ENCODE measurements around the gene DNMT3B. TPM values are rescaled to one million over a fixed set of nuclear protein-coding genes. Genes with fewer than 3 reads are reported as not detected.
A peak's percentile ranks its signal among the peaks of the same experiment; 100 is the strongest.
"Not testable (repeated sequence)": the region's sequence is repeated elsewhere in the genome, so short reads cannot be mapped to it uniquely, and the experiment has no call there.

DNMT3B gene
- under 1 TPM in 3 of 6 donors, not detected in 3; 0.08 to 0.13 (median 0.10) TPM for polyA plus RNA-seq (ENCODE audit: low read depth in 6 of 6)

DNA sequence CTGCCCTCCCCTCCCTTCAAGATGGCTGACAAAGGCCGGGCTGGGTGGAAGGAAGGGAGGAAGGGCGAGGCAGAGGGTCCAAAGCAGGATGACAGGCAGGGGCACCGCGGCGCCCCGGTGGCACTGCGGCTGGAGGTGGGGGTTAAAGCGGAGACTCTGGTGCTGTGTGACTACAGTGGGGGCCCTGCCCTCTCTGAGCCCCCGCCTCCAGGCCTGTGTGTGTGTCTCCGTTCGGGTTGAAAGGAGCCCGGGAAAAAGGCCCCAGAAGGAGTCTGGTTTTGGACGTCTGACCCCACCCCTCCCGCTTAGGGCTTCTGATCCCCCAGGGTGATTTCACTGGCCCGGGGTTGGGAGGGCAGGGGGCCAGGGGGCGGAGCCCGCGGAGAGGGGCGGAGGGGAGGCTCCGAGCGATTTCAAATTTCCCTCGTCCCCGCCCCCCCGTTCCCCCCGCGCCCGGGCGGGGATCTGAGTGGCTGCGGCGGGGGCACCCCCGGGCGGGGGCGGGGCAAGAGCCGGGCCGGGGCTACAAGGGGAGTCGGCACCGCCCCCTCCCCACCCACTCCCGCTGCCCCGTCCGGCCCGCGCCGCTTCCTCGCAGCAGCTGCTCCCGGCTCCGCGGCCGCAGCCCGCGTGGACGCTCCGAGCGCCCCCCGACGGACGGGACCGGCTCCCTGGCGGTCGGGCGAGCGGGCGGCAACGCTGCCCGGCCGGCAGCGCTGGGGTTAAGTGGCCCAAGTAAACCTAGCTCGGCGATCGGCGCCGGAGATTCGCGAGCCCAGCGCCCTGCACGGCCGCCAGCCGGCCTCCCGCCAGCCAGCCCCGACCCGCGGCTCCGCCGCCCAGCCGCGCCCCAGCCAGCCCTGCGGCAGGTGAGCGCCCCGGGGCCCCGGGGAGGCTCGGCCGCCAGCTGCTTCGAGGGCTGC, at the start of gene DNMT3B:
TSS of gene DNMT3B (plus strand) at position 555 of the 923 bp plus-strand sequence. CDS start 17,939 bp downstream, outside the sequence.
- Mint-ChIP-seq H3K9me3 (no peaks in the 10 kb centered on the region), H3K27ac (peak within 1 kb of the TSS in 3 of 6 donors; percentile 50 to 68 (median 52)), H3K4me1 (peaks cover 12 to 22% (median 21%) of the 10 kb centered on the region in 3 donors), H3K27me3 (peaks cover 3 to 14% (median 7%) of the 10 kb centered on the region in 3 donors), H3K36me3 (no peaks in the 10 kb centered on the region), H3K4me3 (peak within 1 kb of the TSS; percentile 89 to 96 (median 92))
- DNase-seq (peak; percentile 71), ATAC-seq (ENCODE audit: low read depth in 2 of 2) (peak; percentile 74 to 78)

DNA sequence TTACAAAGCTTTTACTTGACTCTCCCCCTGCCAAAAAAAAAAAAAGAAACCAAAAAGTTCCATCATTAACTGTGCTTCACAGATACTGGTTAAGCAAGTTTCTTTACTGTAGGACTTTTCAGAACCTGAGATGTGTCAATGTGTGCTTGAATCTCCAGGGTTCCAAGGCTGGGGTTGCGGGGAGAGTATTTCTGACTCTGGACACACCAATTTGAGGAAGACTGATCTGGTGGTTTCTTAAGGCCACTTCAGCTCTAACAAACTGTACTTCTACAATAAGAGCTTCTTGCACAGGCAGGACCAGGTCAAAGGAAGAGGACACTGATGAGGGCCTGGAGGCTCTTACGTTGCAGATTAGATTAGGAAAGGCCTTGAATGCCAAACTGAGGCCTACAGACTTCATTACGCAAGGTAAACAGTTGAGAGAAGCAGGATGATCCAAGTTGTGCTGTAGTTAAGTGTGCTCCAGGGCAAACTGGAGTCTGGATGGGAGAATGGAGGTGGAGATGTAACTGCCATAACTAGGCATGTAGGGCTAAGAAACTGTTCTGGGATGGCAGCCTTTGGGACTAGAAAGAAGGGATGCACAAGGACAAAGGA, 43.3 kb upstream of the DNMT3B start:
- no peak overlapping the region for H3K4me3 Mint-ChIP-seq
- DNase-seq = no peak
- H3K27me3 Mint-ChIP-seq = no peaks in the 10 kb centered on the region
- H3K4me1 Mint-ChIP-seq = peaks cover 0 to 5% (median 4%) of the 10 kb centered on the region in 3 donors
- no peaks in the 10 kb centered on the region for H3K9me3 Mint-ChIP-seq
- ATAC-seq (ENCODE audit: low read depth in 2 of 2) = no peak
- peaks cover 6 to 14% of the 10 kb centered on the region in 2 donors for H3K36me3 Mint-ChIP-seq
- peak overlapping the region in 1 of 6 donors; percentile 87 for H3K27ac Mint-ChIP-seq

DNA sequence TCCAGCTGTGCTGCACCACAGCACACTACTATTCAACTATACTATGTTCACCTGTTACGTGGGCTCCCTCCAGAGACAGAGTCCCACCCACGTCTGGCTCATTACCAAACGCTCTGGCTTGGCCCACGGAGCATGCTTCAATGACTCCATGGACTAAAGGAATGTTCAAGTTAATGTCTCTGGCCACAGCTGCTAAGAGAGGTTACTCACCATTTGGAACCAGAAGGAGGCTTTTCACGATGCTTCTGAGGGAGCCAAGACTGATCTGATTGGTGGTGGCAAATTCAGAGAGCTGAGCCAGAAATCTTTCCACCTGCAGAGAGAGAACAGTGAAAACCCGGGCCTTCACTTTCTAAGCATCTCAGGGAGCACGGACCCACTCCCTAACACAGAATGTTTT, 34.5 kb upstream of the DNMT3B start:
- DNase-seq = no peak
- ATAC-seq (ENCODE audit: low read depth in 2 of 2) = no peak
- H3K9me3 Mint-ChIP-seq = no peaks in the 10 kb centered on the region
- no peak overlapping the region for H3K27ac Mint-ChIP-seq
- H3K4me3 Mint-ChIP-seq = no peak overlapping the region
- H3K4me1 Mint-ChIP-seq = peaks cover 0 to 12% (median 6%) of the 10 kb centered on the region in 3 donors
- H3K36me3 Mint-ChIP-seq = peaks cover 4 to 6% of the 10 kb centered on the region in 2 donors
- H3K27me3 Mint-ChIP-seq = no peaks in the 10 kb centered on the region

DNA sequence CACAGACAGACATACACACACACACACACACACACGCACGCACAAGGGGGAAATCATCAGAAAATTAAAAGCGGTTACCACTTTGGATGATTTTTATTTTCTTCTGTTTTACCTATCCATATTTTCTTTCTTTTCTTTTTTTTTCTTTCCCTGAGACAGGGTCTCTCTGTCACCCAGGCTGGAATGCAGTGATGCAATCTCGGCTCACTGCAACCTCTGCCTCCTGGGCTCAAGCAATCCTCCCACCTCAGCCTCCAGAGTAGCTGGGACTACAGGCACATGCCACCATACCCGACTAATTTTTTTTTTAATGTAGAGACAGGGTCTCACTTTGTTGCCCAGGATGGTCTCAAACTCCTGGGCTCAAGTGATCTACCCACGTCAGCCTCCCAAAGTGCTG, 33.8 kb upstream of the DNMT3B start:
- DNase-seq = not testable (repeated sequence)

DNA sequence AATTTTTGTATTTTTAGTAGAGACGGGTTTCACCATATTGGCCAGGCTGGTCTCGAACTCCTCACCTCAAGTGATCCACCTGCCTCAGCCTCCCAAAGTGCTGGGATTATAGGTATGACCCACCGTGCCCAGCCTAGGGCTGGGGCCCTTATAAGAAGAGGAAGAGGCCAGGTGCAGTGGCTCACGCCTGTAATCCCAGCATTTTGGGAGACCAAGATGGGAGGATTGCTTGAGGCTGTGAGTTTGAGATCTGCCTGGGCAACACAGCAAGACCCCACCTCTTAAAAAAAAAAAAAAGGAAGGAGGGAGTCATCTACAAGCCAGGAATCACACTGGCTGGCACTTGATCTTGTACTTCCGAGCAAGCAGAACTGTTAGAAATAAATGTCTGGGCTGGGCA, 32.9 kb upstream of the DNMT3B start:
- DNase-seq; H3K9me3 Mint-ChIP-seq; H3K4me3 Mint-ChIP-seq; ATAC-seq (ENCODE audit: low read depth in 2 of 2); H3K36me3 Mint-ChIP-seq; H3K27ac Mint-ChIP-seq; H3K27me3 Mint-ChIP-seq: not testable (repeated sequence)
- H3K4me1 Mint-ChIP-seq = peaks cover 0 to 12% (median 6%) of the 10 kb centered on the region in 3 donors

More for the DNA sequence above, 33.8 kb upstream of the DNMT3B start:
- not testable (repeated sequence) for H3K9me3 Mint-ChIP-seq; H3K36me3 Mint-ChIP-seq; H3K27me3 Mint-ChIP-seq; H3K27ac Mint-ChIP-seq; ATAC-seq (ENCODE audit: low read depth in 2 of 2); H3K4me3 Mint-ChIP-seq
- peaks cover 0 to 12% (median 6%) of the 10 kb centered on the region in 3 donors for H3K4me1 Mint-ChIP-seq

DNA sequence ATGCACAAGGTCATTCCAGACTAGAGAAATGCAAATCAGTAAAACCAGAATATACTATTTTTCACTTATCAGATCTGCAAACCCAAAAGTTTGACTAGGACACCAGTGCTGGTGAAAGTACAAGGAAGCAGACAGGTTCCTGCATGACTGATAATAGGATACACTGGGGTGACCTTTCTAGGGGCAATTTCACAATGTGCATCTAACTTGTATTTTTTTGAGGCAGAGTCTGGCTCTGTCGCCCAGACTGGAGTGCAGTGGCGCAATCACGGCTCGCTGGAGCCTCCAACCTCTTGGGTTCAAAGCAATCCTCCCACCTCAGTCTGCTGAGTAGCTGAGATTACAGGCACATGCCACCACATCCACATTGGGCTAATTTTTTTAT, 30.3 kb upstream of the DNMT3B start:
- Mint-ChIP-seq H3K4me3 (no peak overlapping the region), H3K36me3 (no peaks in the 10 kb centered on the region), H3K9me3 (no peaks in the 10 kb centered on the region), H3K4me1 (peaks cover 0 to 12% (median 6%) of the 10 kb centered on the region in 3 donors), H3K27ac (no peak overlapping the region), H3K27me3 (no peaks in the 10 kb centered on the region)
- ATAC-seq (ENCODE audit: low read depth in 2 of 2) (no peak), DNase-seq (no peak)

DNA sequence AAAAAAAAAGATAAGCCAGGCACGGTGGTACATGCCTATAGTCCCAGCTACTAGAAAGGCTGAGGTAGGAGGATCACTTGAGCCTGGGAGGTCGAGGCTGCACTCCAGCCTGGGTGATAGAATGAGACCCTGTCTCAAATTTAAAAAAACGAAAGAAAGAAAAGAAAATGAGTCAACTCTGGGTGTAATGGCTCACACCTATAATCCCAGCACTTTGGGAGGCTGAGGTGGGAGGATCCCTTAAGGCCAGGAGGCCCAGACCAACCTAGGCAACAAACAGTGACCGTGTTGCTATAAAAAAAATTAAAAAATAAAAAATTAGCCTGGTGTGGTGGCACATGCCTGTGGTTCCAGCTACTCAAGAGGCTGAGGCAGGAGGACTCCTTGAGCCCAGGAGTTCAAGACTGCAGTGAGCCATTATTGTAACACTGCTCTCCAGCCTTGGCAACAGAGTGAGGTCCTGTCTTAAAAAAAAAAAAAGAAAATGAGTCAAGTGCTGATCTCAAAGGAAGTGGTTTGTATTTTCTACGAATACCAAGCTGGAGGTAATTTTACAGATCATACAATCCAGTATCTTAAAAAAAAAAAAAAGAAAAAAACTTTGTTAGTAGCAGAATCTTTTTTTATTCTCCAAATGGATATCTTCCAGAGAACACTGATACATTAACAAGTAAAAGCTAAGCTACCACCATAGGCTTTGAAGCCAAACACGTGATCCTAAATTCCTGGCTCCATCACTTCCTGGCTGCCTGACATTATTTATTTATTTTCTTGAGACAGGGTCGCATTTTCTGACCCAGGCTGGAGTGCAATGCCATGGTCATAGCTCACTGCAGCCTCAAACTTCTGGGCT, 24.6 kb upstream of the DNMT3B start:
- Mint-ChIP-seq H3K4me3 (no peak overlapping the region), H3K27me3 (no peaks in the 10 kb centered on the region), H3K9me3 (no peaks in the 10 kb centered on the region), H3K27ac (no peak overlapping the region), H3K36me3 (no peaks in the 10 kb centered on the region), H3K4me1 (peaks cover 5 to 21% (median 11%) of the 10 kb centered on the region in 3 donors)
- DNase-seq = no peak
- ATAC-seq (ENCODE audit: low read depth in 2 of 2) = no peak

DNA sequence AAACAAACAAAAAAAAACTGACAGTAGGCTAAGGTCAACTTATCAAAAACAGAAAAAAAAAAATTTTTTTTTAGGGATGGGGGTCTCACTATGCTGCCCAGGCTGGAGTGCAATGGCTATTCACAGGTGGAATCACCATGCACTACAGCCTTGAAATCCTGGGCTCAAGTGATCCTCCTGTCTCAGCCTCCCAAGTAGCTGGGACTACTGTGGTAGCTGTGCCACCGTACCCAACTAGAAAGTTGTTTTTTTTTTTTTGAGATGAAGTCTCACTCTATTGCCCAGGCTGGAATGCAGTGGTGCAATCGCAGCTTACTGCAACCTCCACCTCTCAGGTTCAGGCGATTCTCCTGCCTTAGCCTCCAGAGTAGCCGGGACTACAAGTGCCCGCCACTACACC, 21.0 kb upstream of the DNMT3B start:
- no peak for DNase-seq
- Mint-ChIP-seq H3K9me3 (no peaks in the 10 kb centered on the region), H3K4me3 (peak overlapping the region in 2 of 8 donors; percentile 12 to 57), H3K4me1 (peaks cover 16 to 41% (median 17%) of the 10 kb centered on the region in 3 donors), H3K27ac (peak overlapping the region in 2 of 6 donors; percentile 63 to 72), H3K36me3 (no peaks in the 10 kb centered on the region), H3K27me3 (no peaks in the 10 kb centered on the region)
- no peak for ATAC-seq (ENCODE audit: low read depth in 2 of 2)

DNA sequence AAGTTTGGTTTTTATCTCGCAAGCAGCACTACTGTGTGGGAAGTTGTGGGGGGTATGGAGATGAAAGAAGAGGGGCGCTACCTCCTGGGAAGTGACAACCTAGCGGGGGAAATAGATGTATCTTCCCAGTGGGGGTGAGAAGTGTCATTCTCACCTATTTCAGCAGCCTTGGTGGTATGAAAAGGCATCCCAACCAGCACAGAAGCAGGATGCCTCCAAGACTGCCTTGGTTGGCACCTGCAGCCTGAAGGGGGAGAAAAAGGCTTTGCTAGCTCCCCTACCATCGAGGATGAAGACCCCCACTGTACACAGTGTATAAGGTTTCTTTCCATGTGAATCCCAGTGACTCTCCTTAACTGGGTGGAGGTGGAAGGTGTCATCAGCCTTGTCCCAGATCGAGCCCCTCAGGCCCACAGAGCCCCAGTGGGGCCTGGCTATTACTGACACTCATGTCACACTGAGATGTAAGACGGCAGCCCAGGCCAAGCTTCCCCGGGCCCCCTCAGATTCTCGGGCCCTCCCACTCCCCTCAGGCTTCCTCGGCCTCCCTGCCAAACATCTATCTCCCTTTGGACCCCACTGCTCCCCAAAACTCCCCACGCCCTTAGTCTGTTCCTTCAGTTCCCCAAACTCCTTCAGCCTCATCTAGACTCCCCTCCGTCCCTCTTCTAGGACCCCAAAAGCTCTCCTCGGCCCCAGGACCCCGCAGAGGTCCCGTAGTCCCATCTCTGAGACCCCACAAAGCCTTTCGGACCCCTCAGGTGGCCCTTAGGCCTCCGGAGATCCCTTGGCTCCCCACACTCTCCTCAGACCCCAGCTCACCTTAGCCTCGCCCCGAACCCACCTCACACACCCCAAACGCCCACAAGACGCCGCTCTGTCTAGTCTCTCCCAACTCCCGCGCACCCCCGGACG, 19.6 kb upstream of the DNMT3B start:
- H3K9me3 Mint-ChIP-seq = no peaks in the 10 kb centered on the region
- no peaks in the 10 kb centered on the region for H3K27me3 Mint-ChIP-seq
- DNase-seq = no peak
- H3K27ac Mint-ChIP-seq = peak overlapping the region; percentile 86 to 97 (median 94)
- no peaks in the 10 kb centered on the region for H3K36me3 Mint-ChIP-seq
- H3K4me3 Mint-ChIP-seq = peak overlapping the region; percentile 93 to 98 (median 96)
- peaks cover 16 to 41% (median 17%) of the 10 kb centered on the region in 3 donors for H3K4me1 Mint-ChIP-seq
- no peak for ATAC-seq (ENCODE audit: low read depth in 2 of 2)

DNA sequence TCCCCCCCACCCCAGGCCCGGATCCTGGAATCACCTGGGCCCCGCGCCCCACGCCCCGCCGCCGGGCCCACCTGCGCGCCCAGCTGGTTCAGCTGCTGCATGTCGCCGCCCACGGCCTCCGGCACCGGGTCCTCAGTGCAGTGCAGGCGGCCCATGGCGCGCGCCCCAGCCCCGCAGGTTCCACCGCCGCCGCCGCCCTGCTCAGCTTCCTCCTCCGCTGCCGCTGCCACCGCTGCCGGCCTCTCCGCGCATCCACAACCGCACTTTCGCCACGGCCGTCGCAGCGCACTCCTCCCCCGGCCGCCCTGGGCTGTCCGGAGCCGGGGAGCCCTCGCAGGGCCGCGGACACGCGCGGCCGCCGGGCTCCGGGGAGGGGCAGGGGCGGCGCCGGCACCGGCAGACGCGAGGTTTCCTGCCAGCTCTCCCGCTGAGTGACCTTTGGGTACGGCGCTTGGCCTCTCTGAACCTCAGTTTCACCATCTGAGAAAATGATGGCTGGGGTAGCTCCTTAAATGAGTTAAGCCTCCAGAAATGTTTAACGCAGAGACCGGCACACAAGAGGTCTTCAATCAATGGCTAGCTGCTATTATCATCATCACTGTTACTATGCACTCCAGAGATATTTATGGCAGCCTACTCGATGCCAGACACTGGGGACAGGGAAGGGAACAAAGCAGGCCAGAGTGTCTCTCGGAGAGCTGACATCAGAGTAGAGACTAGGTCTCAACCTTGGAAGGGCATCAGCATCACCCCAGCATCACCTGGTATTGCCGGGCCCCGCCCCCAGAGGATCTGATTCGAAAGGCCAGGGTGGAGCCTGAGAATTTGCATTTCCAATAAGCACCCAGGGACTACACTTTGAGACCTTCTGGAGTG, 18.7 kb upstream of the DNMT3B start, which contains the start of gene COMMD7:
TSS of gene COMMD7 (minus strand) at position 231 of the 876 bp plus-strand sequence. CDS start at position 155, 76 bp downstream.
- DNase-seq = peak; percentile 70
- Mint-ChIP-seq H3K4me3 (peak within 1 kb of the TSS; percentile 93 to 98 (median 96)), H3K27ac (peak within 1 kb of the TSS; percentile 86 to 97 (median 94)), H3K9me3 (no peaks in the 10 kb centered on the region), H3K36me3 (no peaks in the 10 kb centered on the region), H3K4me1 (peaks cover 16 to 41% (median 17%) of the 10 kb centered on the region in 3 donors), H3K27me3 (no peaks in the 10 kb centered on the region)
- peak; percentile 85 to 87 for ATAC-seq (ENCODE audit: low read depth in 2 of 2)

DNA sequence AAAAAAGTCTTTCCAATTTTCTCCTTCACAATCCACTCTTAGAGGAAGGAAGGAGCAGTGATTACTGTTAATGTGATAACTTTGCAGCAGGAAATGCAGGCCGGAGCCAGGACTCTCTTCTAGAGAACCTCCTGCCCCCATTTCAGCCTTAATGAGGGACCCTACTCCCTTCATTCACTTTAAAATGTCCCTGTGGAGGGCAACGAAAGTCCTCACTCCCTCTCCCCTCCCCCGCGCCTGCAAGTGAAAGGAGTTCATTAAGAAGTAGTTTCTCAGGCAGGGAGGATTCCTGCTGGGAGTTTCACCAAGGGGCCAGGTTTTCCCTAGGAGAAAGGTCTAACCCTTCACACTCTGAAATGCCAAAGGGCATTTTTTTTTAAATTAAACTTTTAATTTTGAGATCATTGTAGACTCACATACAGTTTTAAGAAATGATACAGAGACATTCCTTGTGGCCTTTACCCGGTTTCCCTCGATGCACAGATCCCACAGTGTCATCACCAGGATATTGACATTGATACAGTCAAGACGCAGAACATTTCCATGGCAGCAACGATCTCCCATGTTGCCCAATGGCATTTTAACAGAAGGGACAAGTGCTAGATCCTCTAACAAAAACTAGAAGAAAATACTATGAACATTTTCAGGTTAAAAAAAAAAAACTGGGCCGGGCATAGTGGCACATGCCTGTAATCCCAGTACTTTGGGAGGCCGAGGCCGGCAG, 12.1 kb upstream of the DNMT3B start:
- Mint-ChIP-seq H3K9me3 (no peaks in the 10 kb centered on the region), H3K27me3 (no peaks in the 10 kb centered on the region), H3K4me1 (no peaks in the 10 kb centered on the region), H3K27ac (no peak overlapping the region), H3K36me3 (no peaks in the 10 kb centered on the region), H3K4me3 (no peak overlapping the region)
- DNase-seq (no peak), ATAC-seq (ENCODE audit: low read depth in 2 of 2) (no peak)

Measured in naive B cell (primary cell).